ENCODE measurements around the gene AACS.

- no peak for TF ChIP-seq CTCF (conservative IDR thresholded peaks at IDR 0.05)
- no peak for TF ChIP-seq EZH2 (IDR thresholded peaks at IDR 0.05; ENCODE audit: low read depth)
These were observed 94.5 kb downstream of the AACS start for GRCh38 chr12:125159702-125160101.
